B cell (primary cell): Measurements from ENCODE around the gene KEL.

ENCODE experiments used
- EZH2 ChIP-seq: IDR thresholded peaks from 2 replicates; pipeline ENCODE4 v1.6.1; 2012; ENCODE audit warnings: borderline replicate concordance, low read depth, mild to moderate bottlenecking, moderate library complexity, low read length; ENCODE audit not compliant: insufficient read depth, poor library complexity, severe bottlenecking
- TF ChIP-seq, protein P1 (sequence below): fragments of 200-600 bp; IDR thresholded peaks from one replicate; pipeline ENCODE4 v1.8.0; 2022; ENCODE audit warnings: antibody characterized with exemption, mild to moderate bottlenecking

DNA sequence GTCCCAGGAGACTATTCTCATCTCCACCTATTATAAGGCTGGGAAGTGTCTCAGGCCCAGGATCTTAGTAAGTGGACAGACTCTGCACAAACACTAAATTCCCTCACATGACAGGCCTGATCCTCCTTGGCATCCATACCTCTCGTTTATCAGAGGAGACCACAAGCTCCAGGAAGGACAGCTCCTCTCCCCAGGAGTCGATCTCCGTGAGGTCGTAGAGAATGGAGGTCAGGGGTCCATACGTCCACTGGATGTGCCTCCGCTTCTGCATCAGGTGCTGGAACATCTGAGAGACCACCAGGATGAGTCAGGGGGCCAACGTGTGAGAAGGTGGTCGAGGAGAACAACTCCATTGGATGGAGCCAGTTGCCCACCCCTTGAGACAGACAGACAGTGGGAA lies 34.2 kb downstream of the KEL start:
- TF ChIP-seq, protein P1, sequence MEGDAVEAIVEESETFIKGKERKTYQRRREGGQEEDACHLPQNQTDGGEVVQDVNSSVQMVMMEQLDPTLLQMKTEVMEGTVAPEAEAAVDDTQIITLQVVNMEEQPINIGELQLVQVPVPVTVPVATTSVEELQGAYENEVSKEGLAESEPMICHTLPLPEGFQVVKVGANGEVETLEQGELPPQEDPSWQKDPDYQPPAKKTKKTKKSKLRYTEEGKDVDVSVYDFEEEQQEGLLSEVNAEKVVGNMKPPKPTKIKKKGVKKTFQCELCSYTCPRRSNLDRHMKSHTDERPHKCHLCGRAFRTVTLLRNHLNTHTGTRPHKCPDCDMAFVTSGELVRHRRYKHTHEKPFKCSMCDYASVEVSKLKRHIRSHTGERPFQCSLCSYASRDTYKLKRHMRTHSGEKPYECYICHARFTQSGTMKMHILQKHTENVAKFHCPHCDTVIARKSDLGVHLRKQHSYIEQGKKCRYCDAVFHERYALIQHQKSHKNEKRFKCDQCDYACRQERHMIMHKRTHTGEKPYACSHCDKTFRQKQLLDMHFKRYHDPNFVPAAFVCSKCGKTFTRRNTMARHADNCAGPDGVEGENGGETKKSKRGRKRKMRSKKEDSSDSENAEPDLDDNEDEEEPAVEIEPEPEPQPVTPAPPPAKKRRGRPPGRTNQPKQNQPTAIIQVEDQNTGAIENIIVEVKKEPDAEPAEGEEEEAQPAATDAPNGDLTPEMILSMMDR: no peak
- TF ChIP-seq EZH2: no peak
